ENCODE results near the gene TENM4.

DNA sequence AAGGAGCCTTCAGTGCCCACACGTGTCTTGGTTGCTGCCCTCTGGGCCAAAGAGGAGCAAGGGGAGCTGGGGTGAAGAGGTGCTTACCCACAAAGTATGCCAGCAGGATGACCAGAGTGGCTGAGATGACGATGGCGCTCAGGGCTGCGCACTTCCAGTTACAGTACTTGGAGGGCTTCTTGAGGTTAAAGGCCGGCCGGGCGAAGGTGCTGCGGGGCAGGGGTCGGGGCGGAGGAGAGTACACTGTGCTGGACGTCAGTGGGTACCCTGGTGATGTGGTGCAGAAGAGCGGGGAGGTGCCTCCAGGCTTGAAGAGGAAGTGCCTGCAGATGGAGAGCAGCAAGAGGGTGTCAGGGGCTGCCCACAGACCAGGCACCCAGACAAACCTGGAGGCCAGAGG is 551.1 kb downstream of the TENM4 start:
- no peak for TF ChIP-seq YY1 (IDR thresholded peaks at IDR 0.05; ENCODE audit: low read depth)
- TF ChIP-seq, protein P1, sequence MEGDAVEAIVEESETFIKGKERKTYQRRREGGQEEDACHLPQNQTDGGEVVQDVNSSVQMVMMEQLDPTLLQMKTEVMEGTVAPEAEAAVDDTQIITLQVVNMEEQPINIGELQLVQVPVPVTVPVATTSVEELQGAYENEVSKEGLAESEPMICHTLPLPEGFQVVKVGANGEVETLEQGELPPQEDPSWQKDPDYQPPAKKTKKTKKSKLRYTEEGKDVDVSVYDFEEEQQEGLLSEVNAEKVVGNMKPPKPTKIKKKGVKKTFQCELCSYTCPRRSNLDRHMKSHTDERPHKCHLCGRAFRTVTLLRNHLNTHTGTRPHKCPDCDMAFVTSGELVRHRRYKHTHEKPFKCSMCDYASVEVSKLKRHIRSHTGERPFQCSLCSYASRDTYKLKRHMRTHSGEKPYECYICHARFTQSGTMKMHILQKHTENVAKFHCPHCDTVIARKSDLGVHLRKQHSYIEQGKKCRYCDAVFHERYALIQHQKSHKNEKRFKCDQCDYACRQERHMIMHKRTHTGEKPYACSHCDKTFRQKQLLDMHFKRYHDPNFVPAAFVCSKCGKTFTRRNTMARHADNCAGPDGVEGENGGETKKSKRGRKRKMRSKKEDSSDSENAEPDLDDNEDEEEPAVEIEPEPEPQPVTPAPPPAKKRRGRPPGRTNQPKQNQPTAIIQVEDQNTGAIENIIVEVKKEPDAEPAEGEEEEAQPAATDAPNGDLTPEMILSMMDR (IDR thresholded peaks at IDR 0.05): no peak
- no peak for TF ChIP-seq FOXJ3 (CRISPR knock-in tag; IDR thresholded peaks at IDR 0.05)
- no peak for TF ChIP-seq CHD2 (IDR thresholded peaks at IDR 0.05; ENCODE audit: low read length, partially characterized antibody)
- TF ChIP-seq EZH2phosphoT487 (IDR thresholded peaks at IDR 0.05; ENCODE audit: borderline replicate concordance, low read depth): no peak
- TF ChIP-seq, protein P2, sequence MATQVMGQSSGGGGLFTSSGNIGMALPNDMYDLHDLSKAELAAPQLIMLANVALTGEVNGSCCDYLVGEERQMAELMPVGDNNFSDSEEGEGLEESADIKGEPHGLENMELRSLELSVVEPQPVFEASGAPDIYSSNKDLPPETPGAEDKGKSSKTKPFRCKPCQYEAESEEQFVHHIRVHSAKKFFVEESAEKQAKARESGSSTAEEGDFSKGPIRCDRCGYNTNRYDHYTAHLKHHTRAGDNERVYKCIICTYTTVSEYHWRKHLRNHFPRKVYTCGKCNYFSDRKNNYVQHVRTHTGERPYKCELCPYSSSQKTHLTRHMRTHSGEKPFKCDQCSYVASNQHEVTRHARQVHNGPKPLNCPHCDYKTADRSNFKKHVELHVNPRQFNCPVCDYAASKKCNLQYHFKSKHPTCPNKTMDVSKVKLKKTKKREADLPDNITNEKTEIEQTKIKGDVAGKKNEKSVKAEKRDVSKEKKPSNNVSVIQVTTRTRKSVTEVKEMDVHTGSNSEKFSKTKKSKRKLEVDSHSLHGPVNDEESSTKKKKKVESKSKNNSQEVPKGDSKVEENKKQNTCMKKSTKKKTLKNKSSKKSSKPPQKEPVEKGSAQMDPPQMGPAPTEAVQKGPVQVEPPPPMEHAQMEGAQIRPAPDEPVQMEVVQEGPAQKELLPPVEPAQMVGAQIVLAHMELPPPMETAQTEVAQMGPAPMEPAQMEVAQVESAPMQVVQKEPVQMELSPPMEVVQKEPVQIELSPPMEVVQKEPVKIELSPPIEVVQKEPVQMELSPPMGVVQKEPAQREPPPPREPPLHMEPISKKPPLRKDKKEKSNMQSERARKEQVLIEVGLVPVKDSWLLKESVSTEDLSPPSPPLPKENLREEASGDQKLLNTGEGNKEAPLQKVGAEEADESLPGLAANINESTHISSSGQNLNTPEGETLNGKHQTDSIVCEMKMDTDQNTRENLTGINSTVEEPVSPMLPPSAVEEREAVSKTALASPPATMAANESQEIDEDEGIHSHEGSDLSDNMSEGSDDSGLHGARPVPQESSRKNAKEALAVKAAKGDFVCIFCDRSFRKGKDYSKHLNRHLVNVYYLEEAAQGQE (IDR thresholded peaks at IDR 0.05; ENCODE audit: low read depth, low read length): no peak
- TF ChIP-seq RAD21 (IDR thresholded peaks at IDR 0.05; ENCODE audit: low read length): no peak
- no peak for TF ChIP-seq TEAD4 (IDR thresholded peaks at IDR 0.05; ENCODE audit: borderline replicate concordance, insufficient read depth)
- no peak for TF ChIP-seq GABPA (IDR thresholded peaks at IDR 0.05; ENCODE audit: low read depth)
- no peak for TF ChIP-seq MEF2A (IDR thresholded peaks at IDR 0.05; ENCODE audit: borderline replicate concordance, low read depth)
- TF ChIP-seq TAF1 (IDR thresholded peaks at IDR 0.05; ENCODE audit: borderline replicate concordance, low read depth, low read length): no peak
- TF ChIP-seq NFIC (IDR thresholded peaks at IDR 0.05; ENCODE audit: borderline replicate concordance): no peak
- no peak for TF ChIP-seq SMC3 (IDR thresholded peaks at IDR 0.05; ENCODE audit: low read depth, low read length)
- TF ChIP-seq SIN3A (IDR thresholded peaks at IDR 0.05; ENCODE audit: borderline replicate concordance, low read depth, low read length): no peak

All from SK-N-SH (cell line).